ENCODE results near the gene UBXN6.

UBXN6 gene

DNA sequence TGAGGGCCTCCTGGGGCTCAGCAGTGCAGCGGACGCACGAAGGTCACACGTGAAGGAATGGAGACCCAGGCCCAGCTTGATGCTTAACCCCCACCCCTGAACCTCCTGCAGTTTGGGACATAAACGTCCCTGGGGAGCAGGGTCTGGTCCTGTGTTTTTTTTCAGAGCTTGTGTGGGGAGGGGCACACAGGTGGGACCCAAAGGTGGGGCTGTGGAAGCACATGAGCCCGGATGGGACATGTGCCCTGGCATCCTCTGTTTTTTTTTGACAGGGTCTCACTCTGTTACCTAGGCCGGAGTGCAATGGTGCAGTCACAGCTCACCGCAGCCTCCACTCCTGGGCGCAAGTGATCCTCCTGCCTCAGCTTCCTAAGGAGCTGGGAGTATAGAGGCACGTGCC lies 20.5 kb downstream of the UBXN6 start:
- no peak for DNase-seq

DNA sequence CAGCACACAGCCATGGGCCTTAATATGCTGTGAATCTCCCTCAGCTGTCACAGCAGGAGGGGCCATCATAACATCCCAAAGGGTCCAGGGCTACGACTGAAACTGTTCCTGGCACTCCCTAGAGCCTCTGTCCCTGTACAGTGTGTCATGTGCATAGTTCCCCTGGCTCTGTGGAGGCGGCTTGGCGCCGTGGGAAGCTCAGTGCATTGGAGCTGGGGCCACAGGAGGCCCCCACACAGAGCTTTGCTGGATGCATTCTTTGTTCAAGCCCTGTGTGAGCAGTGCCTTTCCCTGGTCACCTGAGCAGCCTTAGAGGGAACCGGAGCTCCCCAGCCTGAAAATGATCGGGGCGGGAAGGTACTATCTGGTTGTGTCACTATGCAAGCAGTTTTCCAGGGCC lies 21.4 kb downstream of the UBXN6 start:
- peak in 1 of 2 donors; percentile 37 for DNase-seq

- no peak for DNase-seq
These were observed 23.2 kb downstream of the UBXN6 start for GRCh38 chr19:4434391-4434790.

DNA sequence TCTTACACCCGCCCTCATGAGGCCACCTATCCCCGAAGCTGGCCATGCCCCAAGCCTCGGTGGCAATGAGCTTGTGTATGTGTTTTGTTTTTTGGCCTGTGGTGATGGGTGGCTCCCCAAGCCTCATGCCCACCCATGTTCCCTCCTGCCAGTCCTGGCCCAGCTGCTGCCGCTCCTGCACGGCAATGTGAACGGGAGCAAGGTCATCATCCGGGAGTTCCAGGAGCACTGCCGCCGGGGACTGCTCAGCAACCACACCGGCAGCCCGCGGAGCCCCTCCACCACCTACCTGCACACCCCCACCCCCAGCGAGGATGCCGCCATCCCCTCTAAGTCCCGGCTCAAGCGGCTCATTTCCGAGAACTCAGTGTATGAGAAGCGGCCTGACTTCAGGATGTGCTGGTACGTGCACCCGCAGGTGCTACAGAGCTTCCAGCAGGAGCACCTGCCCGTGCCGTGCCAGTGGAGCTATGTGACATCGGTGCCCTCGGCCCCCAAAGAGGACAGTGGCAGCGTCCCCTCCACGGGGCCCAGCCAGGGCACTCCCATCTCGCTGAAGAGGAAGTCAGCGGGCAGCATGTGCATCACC lies 24.6 kb downstream of the UBXN6 start:
- DNase-seq: no peak

DNA sequence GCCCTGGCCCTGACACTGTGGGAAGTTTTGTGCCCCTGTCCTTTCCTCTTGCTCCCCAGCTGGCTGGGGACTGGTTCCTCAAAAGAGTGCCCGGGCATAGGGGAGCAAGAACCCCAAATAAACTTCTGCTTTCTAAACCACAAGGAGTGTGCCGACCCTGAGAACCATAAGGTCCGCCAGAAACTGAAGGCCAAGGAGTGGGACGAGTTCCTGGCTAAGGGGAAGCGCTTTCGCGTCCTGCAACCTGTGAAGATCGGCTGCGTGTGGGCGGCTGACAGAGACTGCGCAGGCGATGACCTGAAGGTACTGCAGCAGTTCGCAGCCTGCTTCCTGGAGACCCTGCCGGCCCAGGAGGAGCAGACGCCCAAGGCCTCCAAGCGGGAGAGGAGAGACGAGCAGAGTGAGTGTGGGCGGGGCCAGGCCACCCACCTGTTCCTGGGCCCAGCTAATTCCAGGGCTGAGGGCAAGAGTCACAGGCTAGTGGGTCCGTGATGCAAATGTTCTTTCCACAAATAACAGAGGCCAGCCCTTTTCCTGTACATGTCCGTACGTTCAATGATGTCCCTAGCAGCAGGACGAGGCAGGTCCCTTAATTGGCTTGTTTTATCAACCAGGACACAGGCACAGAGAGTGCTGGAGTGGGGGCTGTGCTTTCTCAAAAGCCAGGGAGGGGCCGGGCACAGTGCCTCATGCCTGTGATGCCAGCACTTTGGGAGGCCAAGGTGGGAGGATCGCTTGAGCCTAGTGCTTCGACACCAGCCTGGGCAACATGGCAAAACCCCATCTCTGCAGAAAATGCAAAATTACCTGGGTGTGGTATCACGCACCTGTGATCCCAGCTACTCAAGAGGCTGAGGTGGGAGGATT lies 25.6 kb downstream of the UBXN6 start:
- peak; percentile 96 to 99 for DNase-seq

GRCh38 chr19:4431296-4431695 lies 26.3 kb downstream of the UBXN6 start:
- peak; percentile 10 to 60 for DNase-seq

DNA sequence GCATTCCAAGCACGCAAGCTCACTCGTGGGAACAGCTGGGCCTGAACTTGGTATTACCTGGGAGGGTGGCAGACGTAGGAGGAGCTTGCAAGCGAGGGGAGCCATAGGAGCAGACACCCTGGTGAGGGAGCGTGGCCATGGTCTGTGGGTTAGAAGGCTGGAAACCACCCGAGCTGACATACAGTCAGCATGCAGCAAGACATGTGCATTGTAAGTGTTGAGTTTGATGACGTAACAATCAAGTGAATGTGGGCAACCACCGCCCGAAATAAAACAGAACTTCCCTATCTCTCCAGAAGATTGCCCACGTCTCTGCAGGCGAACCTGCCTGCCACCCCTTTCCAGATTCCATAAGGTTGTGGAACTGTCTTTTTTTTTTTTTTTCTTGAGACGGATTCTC lies 26.8 kb downstream of the UBXN6 start:
- peak; percentile 94 to 96 for DNase-seq

GRCh38 chr19:4429771-4430171 lies 27.8 kb downstream of the UBXN6 start:
- DNase-seq: no peak

DNA sequence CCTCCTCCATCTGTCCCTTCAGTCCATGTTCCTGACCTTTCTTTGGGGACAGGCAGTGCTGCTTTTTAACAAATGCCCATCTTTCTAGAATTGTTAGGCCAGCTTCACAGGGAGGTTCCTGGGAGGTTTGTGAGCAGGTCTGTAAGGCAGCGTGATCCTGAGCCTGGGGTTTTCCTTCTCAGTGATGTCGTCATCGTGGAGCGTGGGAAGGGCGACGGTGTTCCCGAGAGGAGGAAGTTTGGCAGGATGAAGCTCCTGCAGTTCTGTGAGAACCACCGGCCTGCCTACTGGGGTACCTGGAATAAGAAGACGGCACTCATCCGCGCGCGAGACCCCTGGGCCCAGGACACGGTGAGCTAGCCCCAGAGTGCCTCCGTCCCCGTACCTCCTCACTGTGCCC lies 28.3 kb downstream of the UBXN6 start:
- peak in 1 of 2 donors; percentile 34 for DNase-seq

DNA sequence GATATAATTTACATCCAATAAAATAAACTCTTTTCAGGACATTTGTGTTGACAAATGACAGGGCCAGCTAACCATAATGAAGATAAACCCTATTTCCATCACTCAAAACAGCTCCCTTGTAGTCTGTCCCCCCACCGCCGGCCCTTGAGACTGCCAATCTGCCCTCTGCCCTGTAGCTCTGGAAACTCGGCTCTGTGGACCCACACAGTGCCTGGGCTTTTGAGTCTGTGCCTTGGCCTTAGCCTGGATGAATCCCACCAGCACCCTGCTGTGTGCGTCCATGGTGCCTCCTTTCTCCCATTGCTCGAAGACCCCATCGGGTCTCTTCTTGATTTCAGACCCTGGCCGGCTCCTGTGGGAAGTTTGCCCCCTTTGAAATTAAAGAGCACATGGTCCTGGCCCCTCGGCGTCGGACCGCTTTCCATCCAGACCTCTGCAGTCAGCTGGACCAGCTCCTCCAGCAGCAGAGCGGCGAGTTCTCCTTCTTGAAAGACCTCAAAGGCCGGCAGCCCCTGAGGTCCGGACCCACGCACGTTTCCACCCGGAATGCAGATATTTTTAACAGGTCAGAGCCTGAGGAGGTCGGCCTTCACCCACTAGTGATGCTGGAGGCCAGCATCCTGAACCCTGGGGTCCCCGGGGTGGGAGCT lies 29.1 kb downstream of the UBXN6 start:
- DNase-seq: no peak

DNA sequence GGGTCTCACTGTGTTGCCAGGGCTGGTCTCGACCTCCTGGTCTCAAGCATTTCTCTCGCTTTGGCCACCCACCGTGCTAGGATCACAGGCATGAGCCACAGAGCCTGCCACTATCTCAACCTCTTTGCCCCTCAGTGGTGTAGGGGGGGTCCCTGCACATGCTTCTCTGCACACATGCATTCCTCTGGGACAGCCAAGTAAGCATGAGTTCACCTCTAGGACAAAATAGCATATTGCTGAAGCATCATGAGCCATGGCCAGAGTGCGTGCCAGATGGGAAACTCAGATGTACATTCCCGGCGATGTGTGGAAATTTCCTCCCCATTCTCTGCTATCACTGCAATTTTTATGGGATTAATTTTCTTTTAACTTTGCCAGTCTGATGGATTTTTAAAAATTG lies 32.1 kb downstream of the UBXN6 start:
- DNase-seq: no peak

DNA sequence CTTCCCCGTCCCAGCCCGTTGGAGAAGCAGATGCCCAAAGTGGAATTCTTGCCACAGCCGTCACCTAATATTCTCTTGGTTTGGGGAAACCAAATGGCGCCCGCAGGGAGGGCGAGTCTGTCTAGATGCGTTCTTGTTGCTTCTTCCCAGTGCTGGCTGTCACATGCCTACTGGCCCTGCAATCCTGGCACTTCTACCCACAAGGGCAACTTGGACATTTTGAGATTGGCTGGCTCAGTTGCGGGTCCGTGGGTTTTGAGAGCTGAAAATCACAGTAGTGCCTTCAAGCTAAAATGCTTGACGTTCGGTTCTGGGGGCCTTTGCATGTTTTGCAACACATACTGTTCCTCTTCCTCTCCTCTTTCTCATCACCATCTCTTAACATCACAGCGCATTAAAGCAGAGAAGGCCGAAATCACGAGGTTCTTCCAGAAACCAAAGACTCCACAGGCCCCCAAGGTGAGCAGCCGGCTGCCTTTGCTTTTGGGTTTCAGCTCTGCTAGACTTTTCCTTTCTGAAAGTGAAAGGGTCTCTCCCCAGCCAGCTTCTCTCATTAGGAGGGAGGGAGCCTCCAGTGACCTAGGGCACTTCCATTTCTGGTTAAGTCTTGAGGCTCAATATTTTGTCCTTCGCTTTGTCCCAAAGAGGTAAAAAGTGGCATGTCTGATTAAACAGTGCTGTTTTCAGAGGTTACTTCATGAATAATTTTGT lies 34.0 kb downstream of the UBXN6 start:
- peak; percentile 9 to 40 for DNase-seq

- DNase-seq: no peak
These were observed 41.3 kb downstream of the UBXN6 start for GRCh38 chr19:4416268-4416667.

DNA sequence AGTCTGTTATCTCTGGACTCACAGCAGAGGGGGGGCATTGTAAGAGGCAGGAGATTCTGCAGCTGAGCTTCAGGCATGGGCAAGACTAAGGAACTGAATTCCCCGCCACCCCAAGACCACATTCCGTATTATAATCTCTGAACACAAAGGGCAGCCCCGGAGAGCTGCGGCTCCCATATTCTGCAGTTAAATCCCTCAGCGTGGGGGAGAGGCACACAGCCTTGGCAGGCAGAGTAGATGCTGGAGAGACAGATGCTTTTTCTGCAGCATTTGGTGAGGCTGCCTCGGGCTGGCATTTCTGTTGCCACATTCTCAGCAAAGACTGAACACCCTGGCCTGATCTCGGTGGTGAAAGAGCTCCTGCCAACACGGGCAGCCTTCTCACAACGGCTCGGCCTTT lies 42.2 kb downstream of the UBXN6 start:
- DNase-seq: no peak

DNA sequence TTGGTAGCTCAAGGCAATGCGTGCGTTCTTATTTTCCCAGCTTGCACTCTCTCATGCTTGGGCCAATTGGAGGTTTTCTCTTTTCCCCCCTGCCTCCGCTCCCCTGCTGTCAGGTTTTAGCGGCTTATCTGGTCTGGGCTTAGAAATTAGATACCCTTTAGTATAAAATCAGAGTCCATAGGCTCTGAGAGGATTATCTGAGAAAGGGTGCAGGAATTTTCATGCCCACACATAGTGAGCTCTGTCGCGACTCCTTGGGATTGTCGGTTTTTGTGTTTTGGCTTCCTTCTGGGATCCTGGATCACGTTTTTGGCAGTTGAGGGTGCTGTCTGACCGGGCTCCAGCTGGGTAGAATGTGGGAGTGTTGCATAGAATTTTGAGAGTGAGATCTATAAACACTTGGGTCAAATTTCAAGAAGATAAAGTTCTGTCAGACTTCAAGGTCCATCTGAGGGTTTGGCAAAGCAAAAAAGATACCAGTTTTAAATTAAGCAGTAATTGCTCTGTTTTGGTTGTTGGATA lies 42.7 kb downstream of the UBXN6 start:
- no peak for DNase-seq

DNA sequence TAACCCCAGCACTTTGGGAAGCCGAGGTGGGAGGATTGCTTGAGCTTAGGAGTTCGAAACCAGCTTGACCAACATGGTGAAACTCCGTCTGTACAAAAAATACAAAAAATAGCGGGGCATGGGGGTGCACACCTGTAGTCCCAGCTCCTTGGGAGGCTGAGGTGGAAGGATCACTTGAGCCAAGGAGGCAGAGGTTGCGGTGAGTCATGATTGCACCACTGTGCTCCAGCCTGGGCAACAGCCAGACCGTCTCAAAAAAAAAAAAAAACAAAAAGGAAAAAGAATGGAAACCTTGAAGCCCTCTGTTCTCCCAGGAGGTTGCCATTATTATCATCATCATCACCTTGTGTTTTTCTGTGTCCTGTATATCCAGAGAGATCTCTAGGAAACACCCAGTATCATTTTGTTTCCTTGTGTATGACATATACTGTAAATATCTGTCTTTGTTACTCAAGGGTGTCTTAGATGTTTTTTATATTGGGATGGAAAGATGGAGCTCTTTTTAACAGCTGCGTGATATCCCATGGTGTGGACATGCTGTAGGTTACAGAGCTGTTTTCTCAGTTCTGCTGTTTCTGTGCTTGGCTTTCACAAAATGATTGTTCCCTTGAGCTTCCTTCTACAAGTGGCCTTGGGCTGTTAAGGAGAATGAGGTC lies 43.3 kb downstream of the UBXN6 start:
- peak in 1 of 2 donors; percentile 38 for DNase-seq

DNA sequence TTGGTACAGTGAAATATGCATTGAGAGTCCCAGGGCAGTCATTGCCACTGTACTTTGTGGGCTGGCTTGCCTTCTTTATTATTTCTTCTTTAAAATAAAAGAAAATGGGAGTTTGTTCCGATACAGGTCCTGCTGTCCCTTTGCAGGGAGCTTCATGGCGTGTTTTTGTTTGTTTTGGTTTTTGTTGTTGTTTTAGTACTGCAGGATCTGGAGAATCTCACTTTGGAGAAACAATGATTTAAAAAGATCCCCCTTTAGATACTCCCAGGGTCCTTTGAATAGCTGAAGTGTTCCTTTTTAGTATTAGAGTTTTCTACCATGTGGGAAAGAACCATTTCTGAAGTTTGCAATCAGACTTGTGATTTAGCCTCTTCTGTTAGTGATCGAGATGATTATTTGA lies 44.0 kb downstream of the UBXN6 start:
- DNase-seq: no peak

GRCh38 chr19:4409123-4409933 lies 48.3 kb downstream of the UBXN6 start:
- no peak for DNase-seq

- no peak for DNase-seq
These were observed 51.0 kb downstream of the UBXN6 start for GRCh38 chr19:4406626-4407025.

GRCh38 chr19:4405977-4406376 lies 51.6 kb downstream of the UBXN6 start:
- no peak for DNase-seq

- no peak for DNase-seq
These were observed 54.4 kb downstream of the UBXN6 start for GRCh38 chr19:4403005-4403761.

All from inflammatory macrophage (primary cell).